Upper lobe of left lung (tissue), 6 donors: ENCODE measurements around the gene WFDC1. TPM values are rescaled to one million over a fixed set of nuclear protein-coding genes. Genes with fewer than 3 reads are reported as not detected.

Source experiments
- ATAC-seq, 2 donors: fragments of 200-7000 bp; cut with Tn5 transposase; one replicate each; pipeline ENCODE4 v1.9.1; 2022; ENCODE audit warnings: mild to moderate bottlenecking in 2 of 2, moderate library complexity in 2 of 2; ENCODE audit not compliant: low FRiP score in 2 of 2
- DNase-seq, 2 donors: peaks; one replicate each; pipeline ENCODE4 v3.0.0-alpha.2; 2019 to 2020
- H3K27ac ChIP-seq, 4 donors: fragments of 200-600 bp; sonication (generic); one replicate each; pipeline ENCODE4 v1.5.1; 2016 to 2019
- H3K27me3 ChIP-seq, 4 donors: fragments of 200-600 bp; sonication (generic); one replicate each; pipeline ENCODE4 v1.5.1; 2017 to 2019
- H3K36me3 ChIP-seq, 4 donors: fragments of 200-600 bp; sonication (generic); one replicate each; pipeline ENCODE4 v1.5.1; 2016 to 2019
- H3K4me1 ChIP-seq, 4 donors: fragments of 200-600 bp; sonication (generic); one replicate each; pipeline ENCODE4 v1.5.1; 2018 to 2019
- H3K4me3 ChIP-seq, 4 donors: fragments of 200-600 bp; sonication (generic); one replicate each; pipeline ENCODE4 v1.5.1; 2017 to 2019; ENCODE audit warnings: mild to moderate bottlenecking in 2 of 4, moderate library complexity in 1 of 4
- H3K9me3 ChIP-seq, 4 donors: fragments of 200-600 bp; sonication (generic); one replicate each; pipeline ENCODE4 v1.5.1; 2018 to 2019
- CTCF ChIP-seq, 6 experiments: fragments of 450-650 bp in 4 of 6; fragments of 200-600 bp in 2 of 6; sonication (generic) in 2 of 6; IDR thresholded peaks; one replicate each; pipeline ENCODE4 v1.5.1; 2016 to 2019; ENCODE audit warnings: antibody characterized with exemption in 6 of 6
- EP300 ChIP-seq, 4 donors: sonication (generic); formaldehyde crosslinking; IDR thresholded peaks; one replicate each; pipeline ENCODE4 v1.5.1; 2017; ENCODE audit warnings: antibody characterized with exemption in 4 of 4, control low read depth in 2 of 4
- POLR2A ChIP-seq, 4 donors: fragments of 450-650 bp; IDR thresholded peaks; one replicate each; pipeline ENCODE4 v1.5.1; 2016 to 2017; ENCODE audit warnings: antibody characterized with exemption in 4 of 4, mild to moderate bottlenecking in 2 of 4
- POLR2AphosphoS5 ChIP-seq, 2 donors: sonication (generic); formaldehyde crosslinking; IDR thresholded peaks; one replicate each; pipeline ENCODE4 v1.5.1; 2017; ENCODE audit warnings: antibody characterized with exemption in 2 of 2
- WGBS, 2 donors: methylation state at CpG; one replicate each; pipeline ENCODE4 v1.1.5; 2017 to 2018; 5-methylcytosine and 5-hydroxymethylcytosine counted together
- total RNA-seq, 6 donors: library from RNA; depleted of rRNA in 4 of 6; stranded (reverse); fragments of >200 nt in 4 of 6; gene quantifications; one replicate each; pipeline versions ENCODE4 v1.1.0 to v1.2.1, GENCODE V29; 2016 to 2021
- donor health status: DM: no; HTN: no; CAD: no; lungs with moderate emphysema.
- donor health status: DM: no; HTN: yes; CAD: no; lungs with severe emphysema.

The WFDC1 gene
- 10 to 100 TPM in 3 of 6 donors, 1 to 10 TPM in 3; 3.5 to 63.0 (median 10.2) TPM for total RNA-seq

GRCh38 chr16:84294531-84295142 is at the start of gene WFDC1:
Gene WFDC1 (plus strand): TSS chr16:84294878. CDS start chr16:84294972, 94 bp downstream.
- peak in 1 of 2 donors; percentile 51 for TF ChIP-seq POLR2AphosphoS5 (IDR thresholded peaks at IDR 0.05)
- TF ChIP-seq POLR2A (IDR thresholded peaks at IDR 0.05), result no peak
- Histone ChIP-seq H3K4me3 (peak within 1 kb of the TSS in 3 of 4 donors; percentile 37 to 48 (median 43)), H3K27ac (peak within 1 kb of the TSS; percentile 52 to 79 (median 66)), H3K4me1 (peaks cover 11 to 42% (median 24%) of the 10 kb centered on the region in 4 donors), H3K9me3 (no peaks in the 10 kb centered on the region), H3K27me3 (no peaks in the 10 kb centered on the region), H3K36me3 (no peaks in the 10 kb centered on the region)
- WGBS, 2 donors, result 2 to 3% methylated on average over 6 to 21 of the region's 29 CpGs
- DNase-seq, result peak; percentile 42 to 74
- peak; percentile 40 to 62 for ATAC-seq

GRCh38 chr16:84245956-84246678 is 48.6 kb upstream of the WFDC1 start:
- ATAC-seq, result no peak
- Histone ChIP-seq H3K27me3 (no peaks in the 10 kb centered on the region), H3K27ac (no peak overlapping the region), H3K9me3 (no peaks in the 10 kb centered on the region), H3K4me1 (no peaks in the 10 kb centered on the region), H3K4me3 (no peak overlapping the region), H3K36me3 (no peaks in the 10 kb centered on the region)
- DNase-seq, result no peak
- WGBS, 2 donors, result 90 to 93% methylated on average over 10 of the region's 10 CpGs
- TF ChIP-seq EP300 (IDR thresholded peaks at IDR 0.05), result no peak
- no peak for TF ChIP-seq POLR2AphosphoS5 (IDR thresholded peaks at IDR 0.05)
- no peak for TF ChIP-seq CTCF (IDR thresholded peaks at IDR 0.05)
- no peak for TF ChIP-seq POLR2A (IDR thresholded peaks at IDR 0.05)

- Histone ChIP-seq H3K27ac (no peak overlapping the region), H3K4me1 (no peaks in the 10 kb centered on the region), H3K9me3 (no peaks in the 10 kb centered on the region), H3K27me3 (no peaks in the 10 kb centered on the region), H3K4me3 (no peak overlapping the region), H3K36me3 (no peaks in the 10 kb centered on the region)
- WGBS, 2 donors, result 74 to 85% methylated on average over 4 to 5 of the region's 5 CpGs
- TF ChIP-seq EP300 (IDR thresholded peaks at IDR 0.05), result no peak
- no peak for TF ChIP-seq POLR2A (IDR thresholded peaks at IDR 0.05)
- TF ChIP-seq CTCF (IDR thresholded peaks at IDR 0.05), result no peak
- TF ChIP-seq POLR2AphosphoS5 (IDR thresholded peaks at IDR 0.05), result no peak
- ATAC-seq (no peak), DNase-seq (no peak)
These were observed 48.0 kb upstream of the WFDC1 start for GRCh38 chr16:84246679-84247077.

- H3K36me3 ChIP-seq, result no peaks in the 10 kb centered on the region
- H3K4me3 ChIP-seq, result no peak overlapping the region
- no peaks in the 10 kb centered on the region for H3K4me1 ChIP-seq
- H3K27ac ChIP-seq, result no peak overlapping the region
- ATAC-seq (no peak), DNase-seq (no peak)
- 87 to 90% methylated on average over 6 of the region's 6 CpGs for WGBS, 2 donors
- no peaks in the 10 kb centered on the region for H3K9me3 ChIP-seq
- H3K27me3 ChIP-seq, result no peaks in the 10 kb centered on the region
- TF ChIP-seq CTCF (IDR thresholded peaks at IDR 0.05), result no peak
These were observed 47.3 kb upstream of the WFDC1 start for GRCh38 chr16:84247331-84247730.

GRCh38 chr16:84247844-84248243 is 46.8 kb upstream of the WFDC1 start:
- Histone ChIP-seq H3K4me3 (no peak overlapping the region), H3K27ac (no peak overlapping the region), H3K9me3 (no peaks in the 10 kb centered on the region), H3K27me3 (no peaks in the 10 kb centered on the region), H3K36me3 (no peaks in the 10 kb centered on the region), H3K4me1 (no peaks in the 10 kb centered on the region)
- WGBS, 2 donors, result 78 to 95% methylated on average over 5 of the region's 5 CpGs
- ATAC-seq, result no peak
- DNase-seq, result no peak
- TF ChIP-seq EP300 (IDR thresholded peaks at IDR 0.05) (no peak), POLR2AphosphoS5 (IDR thresholded peaks at IDR 0.05) (no peak), POLR2A (IDR thresholded peaks at IDR 0.05) (no peak), CTCF (IDR thresholded peaks at IDR 0.05) (no peak)
